HG03108 (cell line): Measurements from ENCODE around the gene PARD6G.
"Not testable (repeated sequence)": the region's sequence is repeated elsewhere in the genome, so short reads cannot be mapped to it uniquely, and the experiment has no call there.

Experiments
- ATAC-seq: cut with Tn5 transposase; IDR thresholded peaks from one replicate; pipeline ENCODE4 v1.9.1; 2021; ENCODE audit warnings: moderate library complexity; ENCODE audit not compliant: unreplicated experiment

PARD6G gene

DNA sequence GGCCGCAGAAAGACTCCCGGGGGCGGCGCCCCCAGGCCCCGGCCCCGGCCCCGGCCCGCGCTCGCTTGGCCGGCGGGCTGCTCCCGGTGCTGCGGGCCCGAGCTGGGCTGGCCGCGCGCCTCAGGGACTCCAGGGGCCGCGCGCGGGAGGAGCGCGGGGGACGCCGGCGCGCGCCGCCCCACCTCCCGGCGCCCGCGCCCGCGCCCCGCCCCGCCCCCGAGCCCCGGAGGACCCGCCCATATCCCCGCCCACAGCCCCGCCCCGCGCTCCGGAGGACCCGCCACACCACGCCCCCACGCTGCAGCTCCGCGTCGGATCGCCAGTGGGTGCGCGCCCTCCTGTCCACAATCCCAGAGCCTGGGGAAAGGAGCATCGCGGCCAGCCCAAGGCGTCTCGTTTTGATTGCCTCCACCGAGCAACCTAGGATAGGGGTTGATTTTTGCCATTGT, at the start of gene PARD6G:
Gene PARD6G, minus strand, starts transcription at position 122 of the 449 bp plus-strand sequence. CDS start 166 bp downstream, outside the sequence.
- peak; percentile 64 for ATAC-seq

- ATAC-seq, result not testable (repeated sequence)
These were observed 15.1 kb upstream of the PARD6G start for GRCh38 chr18:80262241-80263033.

GRCh38 chr18:80259610-80260009, 12.3 kb upstream of the PARD6G start:
- no peak for ATAC-seq

- ATAC-seq, result no peak
These were observed 11.3 kb upstream of the PARD6G start for GRCh38 chr18:80258640-80259039.

DNA sequence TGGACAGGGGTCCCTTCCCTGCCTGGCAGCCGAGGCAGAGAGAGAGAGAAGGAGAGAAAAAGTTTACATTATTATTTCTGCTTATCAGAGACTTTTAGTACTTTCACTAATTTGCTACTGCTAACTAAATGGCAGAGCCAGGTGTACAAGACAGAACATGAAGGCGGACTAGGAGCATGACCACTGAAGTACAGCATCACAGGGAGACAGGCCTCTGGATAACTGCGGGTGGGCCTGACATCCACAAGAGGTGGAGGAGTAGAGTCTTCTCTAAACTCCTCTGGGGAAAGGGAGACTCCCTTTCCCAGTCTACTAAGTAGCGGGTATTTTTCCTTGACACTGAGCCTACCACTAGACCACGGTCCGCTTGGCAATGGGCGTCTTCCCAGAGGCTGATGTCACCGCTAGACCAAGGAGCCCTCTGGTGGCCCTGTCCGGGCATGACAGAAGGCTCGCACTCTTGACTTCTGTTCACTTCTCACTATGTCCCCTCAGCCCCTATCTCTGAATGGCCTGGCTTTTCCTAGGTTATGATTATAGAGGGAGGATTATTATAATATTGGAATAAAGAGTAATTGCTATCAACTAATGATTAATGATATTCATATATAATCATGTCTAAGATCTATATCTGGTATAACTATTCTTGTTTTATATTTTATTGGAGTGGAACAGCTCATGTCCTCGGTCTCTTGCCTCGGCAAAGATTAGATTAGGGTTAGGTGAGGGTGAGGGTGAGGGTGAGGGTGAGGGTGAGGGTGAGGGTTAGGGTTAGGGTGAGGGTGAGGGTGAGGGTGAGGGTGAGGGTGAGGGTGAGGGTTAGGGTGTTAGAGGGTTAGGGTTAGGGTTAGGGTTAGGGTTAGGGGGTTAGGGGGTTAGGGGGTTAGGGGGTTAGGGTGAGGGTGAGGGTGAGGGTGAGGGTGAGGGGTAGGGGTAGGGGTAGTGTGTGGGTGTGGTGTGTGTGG, 10.5 kb upstream of the PARD6G start:
- ATAC-seq, result not testable (repeated sequence)

DNA sequence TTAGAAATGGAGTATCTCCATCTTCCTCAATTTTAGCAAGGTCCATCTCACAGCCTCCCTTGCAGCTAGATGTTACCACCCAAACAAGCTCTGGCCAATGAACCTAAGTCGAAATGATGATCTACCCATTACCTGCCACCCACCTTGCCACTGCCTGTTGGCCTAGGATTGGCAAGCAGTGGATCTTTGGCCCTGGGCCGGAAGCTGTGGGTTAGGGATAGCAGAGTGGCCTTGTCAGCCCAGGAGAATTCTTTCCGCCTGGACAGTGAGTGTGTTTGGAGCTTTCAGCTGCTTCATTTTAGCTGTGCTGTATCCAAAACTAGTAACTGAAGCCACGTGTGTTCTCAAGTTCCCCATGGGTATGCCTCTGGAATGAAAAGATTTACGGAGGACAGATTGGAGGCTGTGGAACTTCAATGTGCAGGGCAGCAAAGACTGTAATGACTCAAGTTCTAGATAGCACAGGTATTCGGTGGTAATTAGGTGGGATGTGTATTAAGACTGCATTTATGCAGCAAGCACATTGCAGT, 7.7 kb upstream of the PARD6G start:
- no peak for ATAC-seq

DNA sequence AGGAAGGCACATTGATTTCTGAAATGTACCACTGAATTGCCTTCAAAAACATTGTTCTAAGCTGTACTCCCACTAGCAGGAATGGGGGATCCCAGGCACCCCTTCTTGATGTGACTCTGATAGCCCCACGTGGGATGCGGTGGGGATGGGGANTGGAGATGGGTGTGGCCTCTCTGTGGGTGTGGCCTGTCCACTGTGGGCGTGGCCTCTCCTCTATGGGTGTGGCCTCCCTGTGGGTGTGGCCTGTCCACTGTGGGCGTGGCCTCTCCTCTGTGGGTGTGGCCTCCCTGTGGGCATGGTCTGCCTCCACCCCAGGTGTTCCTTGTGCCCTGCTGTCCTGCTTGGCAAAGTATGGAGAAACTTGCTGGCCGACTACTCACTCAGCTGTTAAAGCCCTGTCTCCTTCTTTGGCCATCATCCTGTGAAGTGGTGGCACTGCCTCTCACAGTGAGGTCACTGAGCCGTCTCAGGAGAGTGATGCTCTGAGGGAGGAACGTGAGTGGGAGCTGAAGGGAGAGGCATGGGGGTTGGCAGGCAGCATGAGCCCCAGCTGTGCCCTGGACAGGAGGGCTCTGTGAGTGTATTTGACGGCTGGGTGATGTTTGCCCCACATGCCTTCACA, 6.7 kb upstream of the PARD6G start:
- no peak for ATAC-seq

DNA sequence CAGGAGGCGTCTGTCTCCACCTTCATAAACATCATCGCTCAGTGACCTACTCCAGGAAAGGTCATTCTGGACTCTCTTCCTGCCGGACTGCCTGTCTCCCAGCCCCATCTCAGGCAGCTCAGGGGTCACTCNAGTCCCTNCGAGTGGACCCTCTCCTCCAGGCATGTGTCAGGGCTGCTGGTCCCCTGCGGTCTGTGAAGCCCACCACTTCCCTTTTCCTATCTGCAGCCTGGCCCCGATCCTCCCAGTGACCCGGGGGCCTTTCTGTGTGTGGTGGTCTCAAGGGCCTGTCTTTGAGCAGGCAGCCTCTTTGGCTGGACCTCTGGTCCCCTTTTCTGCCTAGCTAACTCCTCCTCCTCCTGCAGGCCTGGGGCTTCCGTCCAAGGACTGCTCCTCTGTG, 5.9 kb upstream of the PARD6G start:
- ATAC-seq, result no peak

- ATAC-seq, result no peak
These were observed 4.8 kb upstream of the PARD6G start for GRCh38 chr18:80252136-80252535.

DNA sequence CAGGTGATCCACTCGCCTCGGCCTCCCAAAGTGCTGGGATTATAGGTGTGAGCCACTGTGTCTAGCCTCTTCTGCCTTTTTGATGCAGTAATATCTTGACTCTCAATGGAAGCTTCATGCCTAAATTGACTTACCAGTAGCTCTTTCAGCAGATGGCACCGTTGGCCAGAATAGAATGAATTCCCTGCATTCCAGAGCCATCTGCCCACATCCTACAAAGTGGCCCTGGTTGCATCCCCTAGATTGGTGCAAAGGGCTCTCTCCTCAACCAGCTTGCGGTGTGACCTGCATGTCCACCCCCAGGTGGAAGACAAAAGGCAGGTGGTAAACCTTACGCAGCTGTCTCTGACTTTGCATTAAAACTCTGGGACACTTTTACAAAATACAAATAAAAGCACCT, 4.4 kb upstream of the PARD6G start:
- no peak for ATAC-seq

- ATAC-seq, result no peak
These were observed 3.5 kb upstream of the PARD6G start for GRCh38 chr18:80250740-80251364.

DNA sequence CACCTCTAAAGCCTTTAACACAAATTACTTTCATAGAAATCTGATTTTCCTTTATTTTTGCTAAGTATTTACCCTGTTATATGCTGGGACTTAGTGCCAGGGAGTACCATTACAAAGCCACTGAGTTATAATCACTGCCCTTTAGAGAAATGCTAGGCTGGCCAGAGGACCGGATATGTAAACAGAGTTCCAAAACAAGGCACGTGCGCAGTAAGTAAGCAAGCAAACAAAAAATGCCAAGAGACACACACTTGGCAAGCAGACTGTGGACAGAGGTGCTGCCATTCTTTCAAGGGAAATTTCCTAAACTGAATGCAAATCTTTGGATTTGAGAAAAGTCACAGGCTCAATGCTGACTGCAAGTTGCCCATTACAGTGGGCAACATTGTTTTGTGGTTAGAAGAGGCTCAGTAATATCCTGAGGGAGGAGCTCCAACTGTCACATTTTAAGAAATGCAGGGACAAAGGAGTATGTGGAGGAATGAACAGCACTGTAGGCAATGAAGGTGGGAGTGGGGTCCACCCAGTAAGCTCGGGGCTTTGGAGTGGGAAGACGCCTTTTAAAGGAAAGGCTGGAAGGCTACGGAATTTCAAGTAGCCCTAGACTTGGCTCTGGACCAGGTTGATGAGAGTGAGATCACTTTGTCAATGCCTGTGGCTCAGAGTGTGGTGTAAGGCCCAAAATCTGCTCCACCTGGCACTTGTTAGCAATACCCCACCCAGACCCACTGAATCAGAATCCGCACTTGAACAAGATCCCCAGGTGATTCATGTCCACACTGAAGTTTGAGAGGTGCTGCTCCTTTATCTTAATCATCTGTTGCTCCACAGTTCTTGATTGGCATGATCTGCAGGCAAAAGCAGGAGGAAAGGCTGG, 2.1 kb upstream of the PARD6G start:
- no peak for ATAC-seq

- peak; percentile 20 for ATAC-seq
These were observed 595 bp downstream of the PARD6G start for GRCh38 chr18:80246445-80247392.

- no peak for ATAC-seq
These were observed 1.4 kb downstream of the PARD6G start for GRCh38 chr18:80245781-80246444.

DNA sequence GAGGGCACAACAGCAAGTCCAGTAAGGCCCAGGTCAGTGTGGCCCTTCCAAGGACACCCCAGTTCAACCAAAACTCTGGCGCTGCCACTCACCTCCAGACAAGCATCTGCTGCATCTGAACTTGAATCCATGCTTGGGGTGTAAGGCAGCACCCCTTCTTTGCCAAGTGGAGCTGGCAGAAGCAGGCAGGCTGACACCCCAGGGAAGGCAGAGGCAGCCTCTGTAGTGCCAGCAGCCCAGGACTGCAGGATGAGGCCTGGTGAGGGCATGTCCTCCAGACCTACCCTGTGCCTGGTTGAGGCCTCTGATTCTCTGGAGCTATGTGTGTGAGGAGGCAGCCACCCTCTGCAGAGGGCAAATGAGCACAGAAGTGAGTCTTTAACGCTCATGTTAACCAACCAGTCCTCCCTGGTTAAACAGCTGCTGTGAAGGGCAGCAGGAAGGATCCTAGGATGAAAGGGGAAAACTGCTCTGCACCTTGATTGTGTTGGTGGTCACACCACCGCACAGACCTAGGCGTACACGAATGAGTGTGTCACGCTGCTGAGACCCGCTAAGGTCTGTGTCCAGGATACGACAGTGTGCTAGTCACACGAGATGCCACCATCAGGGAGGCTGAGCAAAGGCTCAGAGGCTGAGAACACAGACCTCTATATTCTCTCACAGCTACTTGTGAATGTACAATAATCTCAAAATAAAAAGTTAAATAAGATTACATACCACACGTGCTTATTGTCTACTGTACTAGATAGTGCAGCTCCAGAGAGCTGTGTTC, 2.2 kb downstream of the PARD6G start:
- ATAC-seq, result no peak

DNA sequence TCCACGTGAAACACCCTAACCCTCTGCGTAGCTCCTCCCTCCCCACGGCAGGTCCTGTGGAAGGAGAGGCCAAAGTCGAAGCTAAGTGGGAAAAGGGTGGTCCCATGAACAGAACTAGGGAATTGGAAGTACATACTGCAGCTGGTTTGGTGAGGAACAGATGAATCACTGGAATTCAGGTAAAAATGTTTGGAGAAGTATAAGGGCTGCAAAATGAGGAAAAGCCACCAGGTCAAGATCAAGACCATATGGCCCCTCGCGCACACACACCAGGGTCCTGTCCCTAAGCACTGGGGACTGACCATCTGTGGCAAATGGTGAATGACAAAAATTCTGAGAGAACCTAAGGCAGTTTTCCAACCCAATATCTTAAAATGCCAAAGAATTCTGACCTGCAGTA, 3.1 kb downstream of the PARD6G start:
- no peak for ATAC-seq

DNA sequence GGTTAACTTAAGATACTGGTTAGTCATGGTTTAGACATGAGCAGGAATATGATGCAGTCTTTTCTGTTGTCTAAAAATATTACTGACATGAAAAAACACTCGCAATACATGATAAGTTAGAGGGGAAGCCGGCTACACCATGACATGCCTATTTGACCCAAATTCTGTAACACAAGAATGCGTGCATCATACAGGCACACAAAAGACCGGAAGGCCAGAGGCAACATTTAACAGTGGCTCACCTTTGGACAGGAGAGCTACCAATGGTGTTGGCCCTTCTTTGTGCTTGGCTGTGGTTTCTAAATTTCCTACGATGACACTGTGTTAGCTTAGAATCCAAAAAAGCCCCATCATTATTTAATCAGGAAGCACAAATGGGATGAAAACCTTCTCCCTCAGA, 4.1 kb downstream of the PARD6G start:
- no peak for ATAC-seq
